KBM-7 (cell line): Measurements from ENCODE around the gene TRIM14.

Source experiments
- DNase-seq: peaks from one replicate; pipeline ENCODE4 v3.0.0-alpha.2; 2015
- in situ Hi-C: fragments of 300-500 bp; cut with MboI; formaldehyde crosslinking; loops from 2 replicates; pipeline ENCODE4 v1.14.3; 2020; ENCODE audit warnings: low sequenced_read_pairs, low pct_unique_long_range_greater_than_20kb, mixed read lengths

TRIM14 gene

DNA sequence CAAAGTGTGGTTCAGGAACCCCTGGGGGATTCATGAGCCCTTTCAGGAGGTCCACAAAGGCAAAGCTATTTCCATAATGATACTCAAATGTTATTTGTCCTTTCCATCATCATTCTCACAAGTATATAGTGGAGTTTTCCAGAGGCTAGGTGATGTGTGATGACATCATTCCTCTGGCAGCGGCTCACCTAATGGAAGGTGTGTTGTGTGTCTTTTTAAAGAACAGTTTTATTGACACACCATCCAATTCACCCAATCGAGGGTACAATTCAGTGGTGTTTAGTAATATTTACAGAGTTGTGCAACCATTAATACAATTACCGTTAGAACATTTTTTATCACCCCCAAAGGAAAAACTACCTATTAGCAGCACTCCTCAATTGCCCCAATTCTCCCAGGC lies 52.8 kb downstream of the TRIM14 start:
- in situ Hi-C loops, result no loop called here
- no peak for DNase-seq

DNA sequence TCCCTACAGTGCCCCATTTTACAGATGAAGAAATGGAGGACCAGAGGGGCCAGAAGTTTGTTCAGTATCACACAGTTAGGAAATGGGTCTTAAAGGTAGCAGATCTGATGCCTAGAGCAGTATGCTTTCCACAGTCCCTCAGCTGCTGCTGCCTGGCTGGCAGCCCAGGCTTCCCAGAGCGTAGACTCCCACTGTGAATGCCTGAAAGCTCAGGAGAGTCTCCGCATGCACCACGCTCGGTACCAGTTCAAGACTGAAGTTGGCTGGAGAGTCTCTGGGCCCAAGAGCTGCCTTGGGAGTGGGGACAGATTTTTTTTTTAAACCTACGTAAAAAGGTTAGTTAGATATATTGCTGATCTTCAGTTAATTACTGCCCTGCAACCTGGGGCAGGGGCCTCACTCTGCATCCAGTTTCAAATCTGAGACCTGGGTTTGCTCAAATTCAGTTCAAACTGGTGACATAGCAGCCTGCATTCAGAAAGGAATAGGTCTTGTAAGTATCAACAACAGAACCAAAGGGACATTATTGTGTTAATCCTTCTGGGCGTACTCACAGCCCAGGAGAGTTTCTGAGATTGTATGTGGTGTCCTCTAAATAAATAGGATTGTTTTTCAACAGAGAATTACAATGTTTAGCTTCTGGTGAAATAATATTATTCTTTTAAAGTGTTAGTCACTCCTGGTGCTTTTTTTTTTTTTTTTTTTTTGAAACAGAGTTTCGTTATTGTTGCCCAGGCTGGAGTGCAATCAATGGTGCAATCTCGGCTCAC lies 54.2 kb downstream of the TRIM14 start:
- no peak for DNase-seq
- in situ Hi-C loops, result no loop called here

DNA sequence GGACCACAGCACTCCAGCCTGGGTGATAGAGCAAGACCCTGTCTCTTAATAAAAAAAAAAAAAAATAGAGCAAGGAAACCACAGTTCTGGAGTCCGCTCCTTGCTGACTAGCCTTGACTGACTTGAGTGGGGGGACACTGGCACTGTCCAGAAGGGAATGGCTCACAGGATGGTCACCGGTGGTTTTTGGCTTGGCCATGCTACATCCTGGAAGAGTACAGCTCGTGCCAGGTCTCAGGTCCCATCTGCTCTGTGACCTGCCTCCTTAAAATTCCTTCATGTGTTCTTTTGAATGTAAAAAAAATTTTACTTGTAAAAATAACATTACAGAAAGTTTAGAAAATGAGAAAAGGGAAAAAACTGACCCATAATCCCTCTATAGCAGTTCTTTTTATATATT lies 56.9 kb downstream of the TRIM14 start:
- in situ Hi-C loops, result no loop called here
- no peak for DNase-seq

DNA sequence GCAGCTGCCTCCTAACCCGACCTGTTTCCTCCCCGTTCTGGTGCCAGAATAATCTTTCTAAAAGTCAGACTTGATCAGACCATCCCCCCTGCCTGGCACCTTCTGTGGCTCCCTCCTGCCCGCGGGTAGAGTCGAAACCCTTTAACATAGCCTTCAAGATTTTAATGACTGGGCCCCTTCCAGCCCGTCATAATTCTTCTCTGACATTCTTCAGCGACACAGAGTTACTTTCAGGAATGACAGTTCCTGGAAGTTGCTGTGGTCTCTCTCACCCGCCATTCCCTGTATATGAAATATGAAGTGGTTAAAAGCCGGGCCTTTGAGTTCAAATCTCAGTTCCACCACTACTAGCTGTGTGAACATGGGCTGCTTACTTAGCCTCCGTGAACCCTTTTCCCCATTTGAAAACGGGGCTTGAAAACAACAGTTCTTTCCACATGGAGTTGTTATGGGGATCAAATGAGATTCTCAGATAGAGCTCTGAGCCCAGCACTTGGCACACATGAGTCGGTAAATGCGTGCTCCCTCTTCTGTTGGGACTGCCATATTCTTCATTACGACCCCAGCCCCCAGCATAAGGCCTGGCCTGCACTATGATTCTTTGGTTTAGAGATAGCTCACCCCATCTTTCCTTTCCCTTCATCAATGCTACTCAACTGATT lies 61.8 kb downstream of the TRIM14 start:
- in situ Hi-C loops, result no loop called here
- no peak for DNase-seq

DNA sequence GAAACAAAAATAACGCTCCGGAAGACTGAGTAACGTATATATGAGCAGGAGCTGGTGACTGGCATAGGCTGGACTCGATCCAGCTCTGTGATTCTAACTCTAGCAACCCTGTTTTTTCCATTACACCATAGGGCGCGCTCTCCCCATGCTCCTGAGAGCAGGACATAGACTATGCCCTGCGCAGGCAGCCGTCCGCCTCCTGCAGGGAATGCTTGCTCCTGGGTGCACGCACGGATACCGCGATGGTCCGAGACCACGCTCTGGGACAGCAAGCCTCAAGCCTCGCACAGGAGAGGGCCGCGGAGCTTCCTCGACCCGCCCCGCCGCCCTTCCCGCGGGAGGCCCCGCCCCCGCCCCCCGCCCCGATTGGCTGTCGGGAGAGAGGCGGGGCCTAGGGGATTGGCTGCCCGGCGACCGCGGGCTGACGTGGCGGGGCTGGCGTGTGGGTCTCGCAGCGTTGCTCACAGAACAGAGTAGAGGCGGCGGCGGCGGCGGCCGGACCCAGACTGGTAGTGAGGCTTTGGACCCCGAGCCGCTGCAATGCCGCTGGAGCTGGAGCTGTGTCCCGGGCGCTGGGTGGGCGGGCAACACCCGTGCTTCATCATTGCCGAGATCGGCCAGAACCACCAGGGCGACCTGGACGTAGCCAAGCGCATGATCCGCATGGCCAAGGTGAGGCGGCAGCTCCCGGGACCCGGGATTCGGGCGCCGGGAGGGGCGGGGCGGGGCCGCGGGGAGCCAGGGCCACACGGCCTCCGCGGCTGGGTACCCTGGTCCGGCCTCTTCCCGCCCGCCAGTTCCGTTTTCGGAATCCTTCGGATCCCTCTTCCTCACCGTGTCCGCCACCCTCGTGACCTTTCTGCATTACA lies 62.5 kb downstream of the TRIM14 start, which contains the start of gene NANS:
Gene NANS, plus strand, starts transcription at position 464 of the 869 bp plus-strand sequence. Its CDS starts 77 bp downstream, at position 541.
- in situ Hi-C loops, result no loop called here

DNA sequence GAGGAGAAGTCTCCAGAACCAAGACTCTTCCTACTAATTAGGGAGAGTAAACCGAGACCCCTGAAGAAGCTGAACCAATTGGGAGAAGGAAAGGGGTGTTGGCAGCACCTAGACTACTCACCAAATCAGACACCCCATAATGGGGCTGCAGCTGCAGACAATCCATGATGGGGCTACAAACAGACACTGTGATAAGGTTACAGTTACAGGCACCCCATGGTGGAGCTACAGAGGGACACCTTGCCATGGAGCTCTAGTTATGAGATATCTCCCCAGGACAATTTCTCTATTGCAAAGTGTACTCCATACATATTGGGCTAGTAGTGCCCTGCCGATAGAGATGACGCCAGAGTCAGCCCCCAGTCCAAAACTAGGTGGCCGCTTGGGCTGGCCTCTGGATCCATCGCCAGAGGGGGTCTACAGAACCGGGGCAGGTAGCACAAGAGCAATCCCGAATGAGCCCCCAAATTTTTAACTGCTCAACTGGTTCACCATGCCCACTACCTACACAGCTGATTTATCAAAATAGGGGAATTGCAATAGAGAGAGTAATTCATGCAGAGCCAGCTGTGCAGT lies 64.6 kb downstream of the TRIM14 start:
- in situ Hi-C loops, result no loop called here
- no peak for DNase-seq

More for the DNA sequence above, 62.5 kb downstream of the TRIM14 start, which contains the start of gene NANS:
- DNase-seq, result peak; percentile 88

DNA sequence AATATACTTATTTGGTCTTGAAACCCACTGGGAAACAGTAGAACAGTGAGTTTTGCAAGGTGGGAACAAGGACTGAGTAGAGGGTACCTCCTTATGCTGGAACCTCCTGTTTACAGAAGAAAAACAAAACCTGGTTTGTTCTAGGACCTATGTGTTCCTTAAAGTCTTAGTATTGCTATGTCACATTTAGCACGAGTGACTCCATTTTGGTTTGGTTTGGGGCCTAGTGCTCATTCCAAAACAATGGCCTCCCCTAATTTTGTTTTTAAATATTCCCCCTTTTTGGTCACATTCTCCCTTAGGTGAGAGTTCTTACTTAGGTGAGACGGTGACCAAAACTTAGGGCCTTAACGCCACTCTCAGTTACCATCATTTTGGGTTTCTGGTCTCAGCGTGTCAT lies 68.7 kb downstream of the TRIM14 start:
- in situ Hi-C loops, result no loop called here
- DNase-seq, result no peak

DNA sequence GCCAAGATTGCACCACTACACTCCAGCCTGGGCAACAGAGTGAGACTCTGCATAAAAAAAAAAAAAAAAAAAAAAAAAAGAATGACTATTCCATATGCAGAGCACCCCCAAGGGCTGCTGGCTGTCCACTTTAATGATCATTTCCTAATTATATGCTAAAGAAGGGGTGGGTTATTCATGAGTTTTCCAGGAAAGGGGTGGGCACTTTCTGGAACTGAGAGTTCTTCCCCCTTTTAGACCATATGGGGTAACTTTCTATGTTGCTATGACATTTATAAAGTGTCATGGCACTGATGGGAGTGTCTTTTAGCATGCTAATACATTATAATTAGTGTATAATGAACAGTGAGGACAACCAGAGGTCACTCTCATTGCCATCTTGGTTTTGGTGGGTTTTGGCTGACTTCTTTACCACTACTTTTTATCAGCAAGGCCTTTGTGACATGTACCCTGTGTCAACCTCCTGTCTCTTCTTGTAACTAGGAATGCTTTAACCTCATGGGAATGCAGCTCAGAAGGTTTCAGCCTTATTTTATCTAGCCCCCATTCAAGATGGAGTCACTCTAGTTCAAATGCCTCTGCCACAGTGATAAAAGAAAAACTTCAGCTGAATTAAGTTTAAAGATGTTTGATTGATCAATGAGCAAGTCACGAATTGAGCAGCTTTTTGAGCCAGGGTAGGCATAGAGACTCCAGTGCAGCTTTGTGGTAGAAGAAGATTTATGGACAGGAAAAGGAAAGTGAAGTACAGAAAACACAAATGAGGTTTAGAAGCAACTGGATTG lies 69.5 kb downstream of the TRIM14 start:
- no peak for DNase-seq
- in situ Hi-C loops, result no loop called here

DNA sequence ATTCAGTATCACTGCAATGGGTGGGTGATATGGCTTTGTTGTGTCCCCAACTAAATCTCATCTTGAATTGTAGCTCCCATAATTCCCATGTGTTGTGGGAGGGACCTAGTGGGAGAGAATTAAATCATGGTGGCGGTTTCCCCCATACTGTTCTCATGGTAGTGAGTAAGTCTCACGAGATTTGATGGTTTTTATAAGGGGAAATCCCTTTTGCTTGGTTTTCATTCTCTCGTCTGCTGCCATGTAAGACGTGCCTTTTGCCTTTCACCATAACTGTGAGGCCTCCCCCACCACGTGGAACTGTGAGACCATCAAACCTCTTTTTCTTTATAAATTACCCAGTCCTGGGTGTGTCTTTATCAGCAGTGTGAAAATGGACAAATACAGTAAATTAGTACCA lies 72.0 kb downstream of the TRIM14 start:
- in situ Hi-C loops, result no loop called here
- DNase-seq, result peak; percentile 53

DNA sequence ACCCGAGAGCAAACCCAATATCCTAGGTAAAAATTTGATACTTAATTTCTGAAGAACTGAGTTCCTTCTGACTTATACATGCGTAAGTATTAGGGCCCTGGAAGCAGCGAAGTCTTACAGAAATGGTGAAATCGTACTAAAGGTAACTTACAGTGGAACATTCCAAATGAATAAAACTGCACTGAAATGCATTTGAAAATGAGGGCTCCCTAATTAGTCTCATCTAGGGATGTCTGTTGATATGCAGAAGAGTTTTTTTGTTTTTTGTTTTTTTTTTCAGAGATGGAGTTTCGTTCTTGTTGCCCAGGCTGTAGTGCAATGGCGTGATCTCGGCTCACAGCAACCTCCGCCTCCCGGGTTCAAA lies 72.9 kb downstream of the TRIM14 start:
- DNase-seq, result peak; percentile 30
- in situ Hi-C loops, result no loop called here

DNA sequence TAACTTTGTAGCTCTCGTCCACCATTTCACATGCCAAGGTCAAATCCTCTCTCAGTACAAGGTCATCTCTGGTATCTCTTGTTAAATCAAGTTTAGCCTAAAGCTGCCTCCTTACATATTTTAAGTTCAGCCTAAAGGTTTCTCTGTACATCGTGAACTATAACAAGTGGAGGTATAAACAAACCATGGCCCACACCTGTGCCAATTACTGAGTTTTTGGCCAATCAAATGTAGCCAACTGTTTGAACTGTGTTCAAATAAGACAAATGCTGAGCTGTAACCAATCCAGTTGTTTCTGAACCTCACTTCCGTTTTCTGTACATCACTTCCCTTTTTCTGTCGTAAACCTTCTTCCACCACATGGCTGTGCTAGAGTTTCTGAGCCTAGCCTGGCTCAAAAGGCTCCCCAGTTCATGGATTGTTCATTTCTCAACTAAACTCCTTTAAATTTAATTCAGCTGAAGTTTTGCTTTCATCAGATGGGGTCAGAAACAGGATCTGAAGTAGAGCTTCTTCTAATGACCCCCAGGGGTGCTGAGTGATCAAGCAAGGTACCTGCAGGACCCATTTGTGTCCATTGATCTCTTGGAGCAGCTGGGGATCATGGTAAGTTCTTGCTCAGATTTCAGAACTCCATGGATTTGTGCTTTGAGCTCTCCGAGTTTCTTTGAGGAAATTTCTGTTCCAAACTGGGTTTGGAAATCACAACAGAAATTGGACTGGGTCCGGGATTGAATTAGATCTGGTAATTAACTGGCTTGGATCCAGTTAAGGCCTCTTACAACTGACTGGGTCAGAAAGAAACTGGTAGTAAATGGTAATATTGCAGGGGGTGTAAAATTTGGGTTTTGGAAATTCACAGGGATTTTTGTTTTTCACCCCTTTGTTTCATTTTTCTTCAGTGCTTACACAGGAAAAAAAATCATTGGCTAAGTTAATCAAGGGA lies 73.5 kb downstream of the TRIM14 start:
- peak; percentile 96 for DNase-seq
- in situ Hi-C loops, result no loop called here

DNA sequence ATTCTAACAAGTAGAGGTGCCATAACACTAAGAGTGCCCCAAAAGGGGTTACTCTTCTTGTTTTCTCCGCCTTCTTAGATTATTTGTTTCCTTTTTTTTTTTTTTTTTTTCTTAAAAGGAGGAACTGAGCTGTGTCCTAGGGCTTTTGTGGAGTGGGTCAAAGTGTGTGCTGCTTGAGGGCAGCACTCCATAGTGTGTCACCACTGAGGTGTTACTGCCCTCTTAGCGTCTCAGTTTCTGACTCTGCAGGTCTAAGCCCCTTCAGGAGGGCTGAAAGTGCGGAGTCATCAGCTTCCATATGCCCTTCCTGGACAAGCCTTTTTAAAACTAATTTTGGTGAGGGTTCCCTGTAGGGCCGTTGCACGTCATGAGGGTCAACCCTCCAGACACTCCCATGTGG lies 75.1 kb downstream of the TRIM14 start:
- DNase-seq, result no peak
- in situ Hi-C loops, result no loop called here

DNA sequence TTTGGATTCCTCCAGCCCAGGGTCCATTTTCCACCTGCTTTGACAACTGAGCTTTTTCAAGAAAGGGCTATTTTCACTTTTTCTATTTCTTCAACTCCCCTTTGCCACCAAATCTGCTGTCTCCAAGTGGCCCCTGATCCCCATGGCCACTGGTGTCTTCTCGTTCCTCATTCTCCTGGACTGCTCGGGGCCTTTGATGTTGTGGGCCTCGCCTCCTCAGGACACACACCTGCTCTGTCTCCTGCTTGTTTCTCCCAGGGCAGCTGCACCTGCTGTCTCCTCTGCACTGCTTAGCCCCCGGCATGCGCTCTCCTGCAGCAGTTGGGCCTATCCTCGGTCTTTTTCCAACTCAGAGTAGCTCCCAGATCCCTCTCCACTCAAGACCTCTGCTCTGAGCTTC lies 78.8 kb downstream of the TRIM14 start:
- in situ Hi-C loops, result no loop called here
- DNase-seq, result no peak

DNA sequence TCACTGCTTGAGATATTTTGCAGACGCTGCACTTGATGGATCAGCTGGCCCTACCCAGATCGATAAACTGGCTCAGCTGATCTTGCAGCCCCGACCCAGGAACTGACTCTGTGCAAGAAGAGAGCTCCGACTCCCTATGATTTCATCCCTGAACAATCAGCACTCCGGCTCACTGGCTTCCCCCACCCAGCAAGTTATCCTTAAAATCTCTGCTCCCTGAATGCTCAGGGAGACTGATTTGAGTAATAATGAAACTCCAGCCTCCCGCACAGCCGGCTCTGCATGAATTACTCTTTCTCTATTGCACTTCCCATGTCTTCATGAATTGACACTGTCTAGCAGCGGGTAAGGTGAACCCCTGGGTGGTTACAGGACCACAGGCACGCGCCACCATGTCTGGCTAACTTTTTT lies 79.4 kb downstream of the TRIM14 start:
- DNase-seq, result no peak
- in situ Hi-C loops, result no loop called here

DNA sequence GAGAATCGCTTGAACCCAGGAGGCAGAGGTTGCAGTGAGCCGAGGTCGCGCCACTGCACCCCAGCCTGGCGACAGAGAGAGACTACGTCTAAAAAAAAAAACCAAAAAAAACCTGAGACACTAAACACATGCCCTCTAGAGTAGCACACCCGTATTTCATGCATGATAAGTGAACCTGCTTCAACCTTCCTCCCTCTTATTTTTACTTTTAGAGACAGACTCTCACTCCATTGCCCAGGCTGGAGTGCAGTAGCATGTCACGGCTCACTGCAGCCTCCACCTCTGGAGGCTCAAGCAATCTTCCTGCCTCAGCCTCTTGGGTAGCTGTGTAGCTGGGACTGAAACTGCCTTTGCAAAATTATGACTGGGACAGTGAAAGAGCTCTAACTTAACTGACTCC lies 80.1 kb downstream of the TRIM14 start:
- in situ Hi-C loops, result no loop called here
- no peak for DNase-seq

DNA sequence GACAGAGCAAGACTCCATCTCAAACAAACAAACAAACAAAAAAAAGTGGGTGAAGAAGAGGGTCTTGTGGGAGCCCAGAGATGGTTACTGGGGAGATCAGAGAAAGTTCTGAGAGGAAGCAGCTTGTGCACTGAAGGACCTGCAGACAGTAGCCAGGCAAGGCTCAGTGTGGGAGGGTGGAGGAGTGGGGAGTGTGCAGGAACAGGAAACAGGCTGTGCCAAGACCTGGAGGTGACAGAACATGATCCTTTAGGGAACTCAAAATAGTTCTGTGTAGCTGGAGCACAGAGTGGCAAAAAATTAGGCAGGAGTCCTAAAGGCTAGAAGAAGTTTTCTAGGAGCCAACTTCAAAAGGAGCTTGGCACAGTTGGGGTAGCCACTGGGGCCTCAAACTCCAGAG lies 81.7 kb downstream of the TRIM14 start:
- in situ Hi-C loops, result no loop called here
- DNase-seq, result peak; percentile 93

DNA sequence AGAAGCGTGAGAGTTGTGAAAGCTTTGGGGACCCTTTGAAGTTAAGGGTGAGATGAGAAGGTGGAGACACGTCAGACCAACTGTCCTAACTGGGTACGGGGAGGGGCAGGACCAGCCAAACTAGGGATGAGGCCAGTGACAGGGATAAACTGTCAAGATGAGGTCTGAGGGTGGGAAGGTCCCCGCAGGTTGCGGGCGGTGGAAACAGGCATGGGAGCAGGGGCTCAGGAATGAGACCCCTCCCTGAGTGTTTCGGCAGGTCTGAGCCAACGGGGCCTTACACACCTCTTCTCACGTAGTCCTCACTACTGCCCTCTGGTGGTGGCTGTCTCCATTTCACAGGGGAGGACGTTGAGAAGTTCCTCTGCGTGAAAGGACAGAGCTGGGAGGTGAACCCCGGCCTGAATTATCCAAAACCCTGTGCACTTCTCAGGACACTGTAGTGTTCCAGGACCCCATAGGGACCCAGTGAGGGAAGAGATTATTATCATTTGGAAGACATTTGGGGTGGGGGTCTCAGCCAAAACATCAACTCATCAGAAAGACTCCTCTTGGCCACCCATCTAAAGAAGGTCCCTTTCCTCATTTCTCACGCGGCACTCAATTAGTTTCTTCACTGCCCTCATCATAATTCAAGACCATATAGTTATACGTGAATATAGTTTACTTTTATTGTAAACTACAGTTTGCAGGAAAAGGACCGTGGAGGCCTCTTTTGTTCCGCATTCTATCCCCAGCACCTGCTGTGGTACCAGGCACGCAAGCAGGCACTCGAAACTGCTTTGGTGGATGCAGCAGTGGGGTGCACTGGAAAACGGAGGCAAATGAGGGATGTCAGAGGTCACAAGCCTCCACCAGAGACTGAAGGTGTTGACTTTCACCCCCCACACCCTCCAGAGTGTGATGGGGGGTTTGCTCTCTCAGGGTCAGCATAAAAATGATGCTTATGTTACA lies 84.2 kb downstream of the TRIM14 start:
- peak; percentile 81 for DNase-seq
- in situ Hi-C loops, result no loop called here
